Transverse colon (tissue), 4 donors: ENCODE results near the gene PHACTR3. TPM values are rescaled to one million over a fixed set of nuclear protein-coding genes. Genes with fewer than 3 reads are reported as not detected.

Experiments used
- DNase-seq: peaks from one replicate; pipeline ENCODE4 v3.0.0-alpha.2; 2019
- H3K27ac ChIP-seq, 4 donors: fragments of 200-600 bp; sonication (generic); 2 replicates each; pipeline ENCODE4 v1.5.1; 2016 to 2018; ENCODE audit warnings: inconsistent platforms in 4 of 4
- H3K27me3 ChIP-seq: fragments of 200-600 bp; sonication (generic); 2 replicates; pipeline ENCODE4 v1.5.1; 2017; ENCODE audit warnings: inconsistent platforms
- H3K36me3 ChIP-seq, 4 donors: fragments of 200-600 bp; sonication (generic); 2 replicates each; pipeline ENCODE4 v1.5.1; 2017 to 2019; ENCODE audit warnings: inconsistent platforms in 4 of 4
- H3K4me1 ChIP-seq, 4 donors: fragments of 200-600 bp; sonication (generic); 2 replicates each; pipeline ENCODE4 v1.5.1; 2017 to 2020; ENCODE audit warnings: inconsistent platforms in 4 of 4
- H3K4me3 ChIP-seq, 4 donors: fragments of 200-600 bp; sonication (generic); 1 replicate in 1 of 4; 2 replicates in 3 of 4; pipeline versions ENCODE4 v1.5.1 to v1.6.1; 2017 to 2019; ENCODE audit warnings: inconsistent platforms in 4 of 4
- H3K9me3 ChIP-seq, 2 donors: fragments of 200-600 bp; sonication (generic); 2 replicates each; pipeline ENCODE4 v1.5.1; 2017 to 2019; ENCODE audit warnings: inconsistent platforms in 2 of 2
- EP300 ChIP-seq: sonication (generic); formaldehyde crosslinking; IDR thresholded peaks from one replicate; pipeline ENCODE4 v1.6.1; 2017; ENCODE audit warnings: antibody characterized with exemption, low read depth
- POLR2A ChIP-seq: fragments of 450-650 bp; IDR thresholded peaks from one replicate; pipeline ENCODE4 v1.6.1; 2016; ENCODE audit warnings: antibody characterized with exemption, mild to moderate bottlenecking, moderate library complexity
- POLR2AphosphoS5 ChIP-seq, 3 donors: sonication (generic); formaldehyde crosslinking; IDR thresholded peaks; one replicate each; pipeline ENCODE4 v1.6.1; 2016; ENCODE audit warnings: antibody characterized with exemption in 3 of 3
- WGBS, 2 donors: methylation state at CpG; one replicate each; pipeline ENCODE4 v1.1.5; 2018; ENCODE audit warnings: low coverage in 1 of 2; 5-methylcytosine and 5-hydroxymethylcytosine counted together
- in situ Hi-C, 4 donors: fragments of 200-750 bp; cut with MboI; loops; one replicate each; pipeline versions ENCODE4 v1.15.0 to v1.15.1; 2017; ENCODE audit warnings: low sequenced_read_pairs in 3 of 4, low pct_ligation_motif_present in 1 of 4, low pct_unique_long_range_greater_than_20kb in 1 of 4
- intact Hi-C: fragments of 100-400 bp; cut with DNase I; formaldehyde crosslinking; loops from one replicate; pipeline ENCODE4 v1.15.1; 2023; ENCODE audit warnings: low total_unique reads
- total RNA-seq, 4 donors: library from RNA; depleted of rRNA; stranded (reverse); fragments of >200 nt; gene quantifications; one replicate each; pipeline ENCODE4 v1.1.0, GENCODE V29; 2016
- TF ChIP-seq, protein P1 (sequence below), 5 experiments: fragments of 200-600 bp in 3 of 5; fragments of 450-650 bp in 2 of 5; sonication (generic) in 3 of 5; IDR thresholded peaks; 1 replicate in 2 of 5; 2 replicates in 3 of 5; pipeline ENCODE4 v1.5.1; 2016 to 2017; ENCODE audit warnings: antibody characterized with exemption in 5 of 5, inconsistent platforms in 3 of 5, mild to moderate bottlenecking in 2 of 5, moderate library complexity in 1 of 5

The PHACTR3 gene
- total RNA-seq, 4 donors from 2014 or later: 1.6 to 7.1 (median 5.6) TPM

DNA sequence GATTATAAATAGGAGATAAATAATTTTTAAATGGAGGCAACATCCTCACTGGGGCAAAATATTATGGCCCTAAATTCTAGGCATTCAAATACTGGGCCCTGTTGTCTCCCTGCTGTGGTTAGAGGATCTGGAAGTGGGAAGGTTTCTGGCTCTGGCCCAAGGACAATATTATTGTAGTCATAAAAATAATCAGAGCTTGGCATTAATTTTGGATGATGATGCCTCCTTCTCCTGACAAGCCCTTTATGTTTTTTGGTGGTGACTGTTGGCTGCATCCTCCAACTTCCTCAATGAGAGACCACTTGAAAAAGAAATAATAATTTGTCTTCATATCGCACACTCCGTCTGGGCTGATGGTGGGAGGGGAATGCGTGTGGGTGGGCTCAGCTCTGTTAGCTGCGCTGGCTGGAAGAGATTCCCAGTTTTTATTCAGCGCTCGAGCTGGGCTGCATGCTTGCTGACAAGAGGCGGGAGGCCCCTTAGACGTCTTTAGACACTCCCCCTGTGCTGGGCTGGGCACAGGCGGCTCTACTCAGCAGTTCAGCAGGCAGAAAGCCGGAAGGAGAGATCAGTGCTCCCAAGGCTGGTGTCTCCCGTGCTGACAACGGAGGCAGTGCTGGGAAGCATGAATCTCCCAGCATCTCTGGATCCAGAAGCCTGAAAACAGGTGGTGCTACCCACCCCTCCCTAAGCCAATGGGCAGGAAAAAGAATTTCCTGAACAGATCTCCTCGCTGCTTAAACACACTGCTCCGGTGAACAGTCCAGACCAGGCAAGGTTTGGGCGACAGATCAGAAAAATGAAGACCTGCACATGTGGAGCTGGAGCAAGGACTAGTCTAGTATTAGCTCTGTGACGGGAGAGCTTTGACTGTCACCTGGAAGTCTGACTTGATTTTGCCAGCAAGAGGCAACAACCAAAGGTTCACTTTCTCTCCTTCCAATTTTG lies 231.4 kb downstream of the PHACTR3 start:
- H3K36me3 ChIP-seq: no peaks in the 10 kb centered on the region
- TF ChIP-seq POLR2A (peak; percentile 46), POLR2AphosphoS5 (IDR thresholded peaks at IDR 0.05) (peak in 2 of 3 donors; percentile 44 to 58), EP300 (no peak)
- TF ChIP-seq, protein P1, sequence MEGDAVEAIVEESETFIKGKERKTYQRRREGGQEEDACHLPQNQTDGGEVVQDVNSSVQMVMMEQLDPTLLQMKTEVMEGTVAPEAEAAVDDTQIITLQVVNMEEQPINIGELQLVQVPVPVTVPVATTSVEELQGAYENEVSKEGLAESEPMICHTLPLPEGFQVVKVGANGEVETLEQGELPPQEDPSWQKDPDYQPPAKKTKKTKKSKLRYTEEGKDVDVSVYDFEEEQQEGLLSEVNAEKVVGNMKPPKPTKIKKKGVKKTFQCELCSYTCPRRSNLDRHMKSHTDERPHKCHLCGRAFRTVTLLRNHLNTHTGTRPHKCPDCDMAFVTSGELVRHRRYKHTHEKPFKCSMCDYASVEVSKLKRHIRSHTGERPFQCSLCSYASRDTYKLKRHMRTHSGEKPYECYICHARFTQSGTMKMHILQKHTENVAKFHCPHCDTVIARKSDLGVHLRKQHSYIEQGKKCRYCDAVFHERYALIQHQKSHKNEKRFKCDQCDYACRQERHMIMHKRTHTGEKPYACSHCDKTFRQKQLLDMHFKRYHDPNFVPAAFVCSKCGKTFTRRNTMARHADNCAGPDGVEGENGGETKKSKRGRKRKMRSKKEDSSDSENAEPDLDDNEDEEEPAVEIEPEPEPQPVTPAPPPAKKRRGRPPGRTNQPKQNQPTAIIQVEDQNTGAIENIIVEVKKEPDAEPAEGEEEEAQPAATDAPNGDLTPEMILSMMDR (IDR thresholded peaks at IDR 0.05): no peak
- H3K4me3 ChIP-seq: peak overlapping the region in 2 of 4 donors; percentile 8 to 22
- DNase-seq: peak; percentile 65
- intact Hi-C loops (no loop called here), in situ Hi-C loops (no loop called here)
- no peak overlapping the region for H3K27ac ChIP-seq
- H3K4me1 ChIP-seq: peaks cover 7 to 28% (median 17%) of the 10 kb centered on the region in 4 donors
- H3K9me3 ChIP-seq: no peaks in the 10 kb centered on the region
- H3K27me3 ChIP-seq: peaks cover 14% of the 10 kb centered on the region
- 10% methylated on average over 16 of the region's 16 CpGs; no CpG with 5 or more reads in 1 of the 2 donors for WGBS, 2 donors

DNA sequence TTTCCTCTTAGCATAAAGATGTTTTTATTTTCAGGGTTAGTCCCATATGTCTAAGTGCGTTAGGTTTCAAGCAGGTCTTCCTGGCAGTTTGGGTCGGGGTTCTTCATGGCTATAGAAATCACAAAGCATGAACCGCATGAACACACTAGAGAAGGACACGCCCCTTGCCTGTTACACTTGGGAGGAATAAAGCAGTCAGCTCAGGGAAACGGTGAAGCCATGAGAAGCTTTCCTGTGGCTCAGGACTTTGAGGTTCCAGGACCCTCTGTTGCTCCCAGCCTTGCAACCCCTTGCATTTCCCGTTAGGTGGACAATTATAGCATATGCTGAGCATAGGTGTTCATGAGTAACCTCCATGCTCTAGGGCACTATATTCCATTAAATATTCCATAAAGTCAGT lies 232.4 kb downstream of the PHACTR3 start:
- in situ Hi-C loops: no loop called here
- Histone ChIP-seq H3K4me1 (peaks cover 7 to 26% (median 17%) of the 10 kb centered on the region in 4 donors), H3K27ac (no peak overlapping the region), H3K9me3 (no peaks in the 10 kb centered on the region), H3K36me3 (no peaks in the 10 kb centered on the region), H3K27me3 (peaks cover 14% of the 10 kb centered on the region), H3K4me3 (peak overlapping the region in 1 of 4 donors; percentile 22)
- WGBS, 2 donors: 22 to 29% methylated on average over 3 to 6 of the region's 6 CpGs
- intact Hi-C loops: no loop called here
- no peak for TF ChIP-seq EP300
- TF ChIP-seq, protein P1 (IDR thresholded peaks at IDR 0.05): no peak
- no peak for TF ChIP-seq POLR2AphosphoS5 (IDR thresholded peaks at IDR 0.05)
- no peak for TF ChIP-seq POLR2A
- DNase-seq: no peak

DNA sequence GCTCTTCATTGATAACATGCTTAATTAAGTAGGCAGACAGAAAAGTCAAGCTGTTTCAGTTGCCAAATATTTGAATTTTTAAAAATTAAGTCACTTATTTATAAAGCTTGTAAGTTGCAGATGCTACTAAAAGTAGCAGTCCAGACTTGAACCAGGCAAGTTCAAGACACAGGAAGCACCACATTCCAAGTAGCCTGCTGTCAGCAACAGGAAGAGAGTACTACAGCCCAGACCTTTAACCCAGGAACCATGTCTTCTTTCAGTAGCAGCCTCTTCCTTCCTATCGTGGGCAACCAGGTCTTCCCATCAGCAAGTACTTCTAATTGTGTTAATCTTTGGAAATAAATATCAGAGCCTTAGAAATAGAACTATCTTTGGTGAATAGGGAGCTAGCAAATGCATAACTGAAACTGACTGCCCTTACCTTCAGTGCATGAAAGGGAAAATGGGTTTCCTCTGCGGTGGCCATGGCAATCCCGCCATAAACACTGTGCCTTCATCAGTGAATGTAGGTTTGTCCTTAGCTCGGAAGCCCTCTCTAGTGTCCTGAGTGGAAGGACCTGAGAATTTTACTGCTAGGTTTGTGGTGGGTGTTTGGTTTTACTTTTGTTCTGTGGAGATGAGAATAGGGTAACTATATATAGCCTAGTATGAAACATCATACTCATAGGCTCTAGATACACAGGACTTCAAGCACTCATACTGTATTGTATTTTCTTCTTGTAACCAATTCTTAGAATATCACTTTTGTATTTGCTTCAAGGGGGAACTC lies 233.5 kb downstream of the PHACTR3 start:
- Histone ChIP-seq H3K36me3 (no peaks in the 10 kb centered on the region), H3K27ac (no peak overlapping the region), H3K9me3 (no peaks in the 10 kb centered on the region), H3K27me3 (peaks cover 14% of the 10 kb centered on the region), H3K4me3 (no peak overlapping the region), H3K4me1 (peaks cover 7 to 26% (median 17%) of the 10 kb centered on the region in 4 donors)
- in situ Hi-C loops (no loop called here), intact Hi-C loops (no loop called here)
- TF ChIP-seq, protein P1 (IDR thresholded peaks at IDR 0.05): no peak
- TF ChIP-seq POLR2AphosphoS5 (IDR thresholded peaks at IDR 0.05) (no peak), POLR2A (no peak), EP300 (no peak)
- no peak for DNase-seq
- WGBS, 2 donors: 70% methylated on average over 4 of the region's 4 CpGs; no CpG with 5 or more reads in 1 of the 2 donors

DNA sequence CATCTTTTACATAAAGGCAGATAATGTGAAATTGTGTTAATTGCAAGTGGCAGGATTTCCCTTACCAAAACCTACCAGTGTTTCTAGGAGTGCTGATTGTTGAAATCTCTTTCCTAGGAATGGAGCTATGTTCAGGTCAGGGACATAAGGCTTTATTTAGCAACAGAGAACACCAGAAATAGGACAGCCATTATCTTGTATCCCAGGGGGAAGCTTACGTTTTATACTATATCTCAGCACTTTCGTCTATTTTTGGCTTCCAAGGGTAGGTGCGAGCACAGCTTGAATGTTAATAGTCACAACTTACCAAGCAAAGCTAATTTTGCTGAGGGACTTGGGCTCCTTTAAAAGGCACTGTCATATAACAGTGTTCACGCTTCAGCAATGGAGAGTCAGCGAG lies 235.1 kb downstream of the PHACTR3 start:
- DNase-seq: no peak
- WGBS, 2 donors: 86 to 89% methylated on average over 5 of the region's 5 CpGs
- TF ChIP-seq POLR2AphosphoS5 (IDR thresholded peaks at IDR 0.05): no peak
- no peak for TF ChIP-seq POLR2A
- TF ChIP-seq, protein P1 (IDR thresholded peaks at IDR 0.05): no peak
- TF ChIP-seq EP300: no peak
- intact Hi-C loops: no loop called here
- Histone ChIP-seq H3K4me3 (no peak overlapping the region), H3K9me3 (no peaks in the 10 kb centered on the region), H3K27me3 (peaks cover 14% of the 10 kb centered on the region), H3K36me3 (no peaks in the 10 kb centered on the region), H3K27ac (no peak overlapping the region), H3K4me1 (peaks cover 7 to 26% (median 17%) of the 10 kb centered on the region in 4 donors)
- in situ Hi-C loops: no loop called here
